BJ (cell line): ENCODE results near the gene MAN2A1. TPM values are rescaled to one million over a fixed set of nuclear protein-coding genes. Genes with fewer than 3 reads are reported as not detected.
A peak's percentile ranks its signal among the peaks of the same experiment; 100 is the strongest.

Experiments
- CTCF ChIA-PET: fragments of 350-600 bp; formaldehyde crosslinking; extraction: SDS; loops from one replicate; lab custom pipeline; 2021; ENCODE audit warnings: antibody characterized with exemption, inconsistent platforms; lab: Yijun Ruan, JAX
- POLR2A ChIA-PET: fragments of 300-600 bp; sonication (Branson Sonifier 250); formaldehyde crosslinking; extraction: SDS; loops from one replicate; lab custom pipeline; 2021; ENCODE audit warnings: antibody characterized with exemption; lab: Charles Lee
- DNase-seq: peaks from one replicate; pipeline ENCODE4 v3.0.0-alpha.2; 2011; ENCODE audit warnings: low read depth
- H3K27me3 ChIP-seq: 2 replicates; pipeline ENCODE4 v1.6.0; 2011; ENCODE audit warnings: low read length; ENCODE audit not compliant: control insufficient read depth, insufficient read depth
- H3K36me3 ChIP-seq: 2 replicates; pipeline ENCODE4 v1.5.1; 2011; ENCODE audit warnings: low read length; ENCODE audit not compliant: control insufficient read depth, insufficient read depth
- H3K4me3 ChIP-seq: 2 replicates; pipeline ENCODE4 v1.5.1; 2011; ENCODE audit warnings: low read depth, mild to moderate bottlenecking, control low read depth, low read length
- CTCF ChIP-seq: IDR thresholded peaks from 2 replicates; pipeline ENCODE4 v1.5.1; 2011; ENCODE audit warnings: low read depth, mild to moderate bottlenecking, control low read depth, inconsistent platforms, low read length, moderate library complexity; ENCODE audit not compliant: insufficient read depth
- polyA plus RNA-seq: library from polyadenylated mRNA; depleted of rRNA; stranded (reverse); fragments of >200 nt; gene quantifications from 2 replicates; pipeline ENCODE4 v1.2.3, GENCODE V29; 2011

Gene MAN2A1
- polyA plus RNA-seq, 1 experiment, result 18.4 TPM

GRCh38 chr5:109836280-109836679, 146.6 kb downstream of the MAN2A1 start:
- Histone ChIP-seq H3K4me3 (no peak overlapping the region), H3K27me3 (no peaks in the 10 kb centered on the region), H3K36me3 (peaks cover 2% of the 10 kb centered on the region; the same call in 1 of the 2 replicates)
- ChIA-PET POLR2A (no interaction called here), CTCF (no interaction called here)
- no peak for DNase-seq
- TF ChIP-seq CTCF, result no peak

- Histone ChIP-seq H3K4me3 (no peak overlapping the region), H3K36me3 (peaks cover 2% of the 10 kb centered on the region; the same call in 1 of the 2 replicates), H3K27me3 (no peaks in the 10 kb centered on the region)
- no peak for TF ChIP-seq CTCF
- no peak for DNase-seq
- ChIA-PET CTCF (interaction anchor here (0.8 kb wide), 2 partner anchors 8 to 145 kb away, joined by 3 to 5 read pairs; no protein-coding TSS in a partner anchor), POLR2A (no interaction called here)
Observed at GRCh38 chr5:109837231-109837861, 147.6 kb downstream of the MAN2A1 start.

- Histone ChIP-seq H3K36me3 (peaks cover 2% of the 10 kb centered on the region; the same call in 1 of the 2 replicates), H3K4me3 (no peak overlapping the region), H3K27me3 (no peaks in the 10 kb centered on the region)
- DNase-seq, result no peak
- CTCF ChIA-PET, result interaction anchor here (0.8 kb wide), 1 partner anchor 9 kb away, joined by 3 read pairs; no protein-coding TSS in a partner anchor
- POLR2A ChIA-PET, result no interaction called here
- no peak for TF ChIP-seq CTCF
Observed at GRCh38 chr5:109838157-109838556, 148.4 kb downstream of the MAN2A1 start.

GRCh38 chr5:109844148-109844547, 154.4 kb downstream of the MAN2A1 start:
- POLR2A ChIA-PET, result no interaction called here
- Histone ChIP-seq H3K27me3 (no peaks in the 10 kb centered on the region), H3K4me3 (no peak overlapping the region), H3K36me3 (peaks cover 4% of the 10 kb centered on the region)
- peak; percentile 36; the same call in 1 of the 2 replicates for TF ChIP-seq CTCF
- CTCF ChIA-PET, result no interaction called here
- no peak for DNase-seq

GRCh38 chr5:109844695-109845094, 155.0 kb downstream of the MAN2A1 start:
- DNase-seq, result peak; percentile 31
- ChIA-PET CTCF (no interaction called here), POLR2A (no interaction called here)
- H3K4me3 ChIP-seq, result no peak overlapping the region
- no peak for TF ChIP-seq CTCF
- no peaks in the 10 kb centered on the region for H3K27me3 ChIP-seq
- H3K36me3 ChIP-seq, result peaks cover 4% of the 10 kb centered on the region
